Fibroblast of the aortic adventitia (primary cell): Measurements from ENCODE around the gene HTR4. TPM values are rescaled to one million over a fixed set of nuclear protein-coding genes. Genes with fewer than 3 reads are reported as not detected.

Experiments used
- DNase-seq: peaks from one replicate; pipeline ENCODE4 v3.0.0-alpha.2; 2010; ENCODE audit warnings: low read depth
- H3K4me3 ChIP-seq: 2 replicates; pipeline ENCODE4 v1.5.1; 2011; ENCODE audit warnings: low read depth, mild to moderate bottlenecking, control low read depth, low read length, moderate library complexity
- CTCF ChIP-seq: IDR thresholded peaks from 2 replicates; pipeline ENCODE4 v1.5.1; 2011; ENCODE audit warnings: mild to moderate bottlenecking, low read length, control low read depth, inconsistent platforms; ENCODE audit not compliant: insufficient read depth
- total RNA-seq: library from RNA; depleted of rRNA; stranded (reverse); fragments of >200 nt; gene quantifications from 2 replicates; pipeline ENCODE4 v1.2.3, GENCODE V29; 2012; ENCODE audit warnings: low replicate concordance

Gene HTR4
- total RNA-seq, 1 donor = 0.18 TPM

- no peak for TF ChIP-seq CTCF
- H3K4me3 ChIP-seq = no peak overlapping the region
- DNase-seq = no peak
Measured at GRCh38 chr5:148499452-148499851, 154.9 kb downstream of the HTR4 start.

- no peak for DNase-seq
- no peak for TF ChIP-seq CTCF
- H3K4me3 ChIP-seq = no peak overlapping the region
Measured at GRCh38 chr5:148497757-148498156, 156.6 kb downstream of the HTR4 start.

GRCh38 chr5:148492351-148492750 lies 162.0 kb downstream of the HTR4 start:
- no peak overlapping the region for H3K4me3 ChIP-seq
- DNase-seq = no peak
- no peak for TF ChIP-seq CTCF

GRCh38 chr5:148491793-148492184 lies 162.5 kb downstream of the HTR4 start:
- no peak for DNase-seq
- no peak overlapping the region for H3K4me3 ChIP-seq
- TF ChIP-seq CTCF = no peak

GRCh38 chr5:148491015-148491792 lies 163.1 kb downstream of the HTR4 start:
- DNase-seq = no peak
- no peak for TF ChIP-seq CTCF
- no peak overlapping the region for H3K4me3 ChIP-seq

GRCh38 chr5:148488757-148489156 lies 165.6 kb downstream of the HTR4 start:
- no peak for TF ChIP-seq CTCF
- no peak overlapping the region for H3K4me3 ChIP-seq
- no peak for DNase-seq

- TF ChIP-seq CTCF = no peak
- H3K4me3 ChIP-seq = no peak overlapping the region
- DNase-seq = no peak
Measured at GRCh38 chr5:148486456-148486855, 167.9 kb downstream of the HTR4 start.
